HepG2 (cell line): ENCODE results near the gene SNX27. TPM values are rescaled to one million over a fixed set of nuclear protein-coding genes. Genes with fewer than 3 reads are reported as not detected.

ENCODE experiments used
- AGO2 ChIP-seq: fragments of 200-400 bp; formaldehyde crosslinking; optimal IDR thresholded peaks from 2 replicates; pipeline ENCODE3; 2017; ENCODE audit warnings: mild to moderate bottlenecking, low read depth, low read length, moderate library complexity
- JUNB ChIP-seq: sonication (generic); formaldehyde crosslinking; IDR thresholded peaks from 2 replicates; pipeline ENCODE4 v1.8.0; 2022; ENCODE audit warnings: missing genetic modification reagents, mild to moderate bottlenecking, borderline replicate concordance
- KDM3A ChIP-seq: IDR thresholded peaks from 2 replicates; pipeline ENCODE4 v1.6.1; 2018; ENCODE audit warnings: low read depth, missing compliant biosample characterization
- MEF2D ChIP-seq: sonication (generic); formaldehyde crosslinking; IDR thresholded peaks from 2 replicates; pipeline ENCODE4 v1.5.1; 2020; ENCODE audit warnings: mild to moderate bottlenecking, missing genetic modification reagents
- PITX1 ChIP-seq: sonication (generic); formaldehyde crosslinking; IDR thresholded peaks from 2 replicates; pipeline ENCODE4 v1.5.1; 2020; ENCODE audit warnings: mild to moderate bottlenecking, missing genetic modification reagents
- ZFP36 ChIP-seq: fragments of 150-350 bp; IDR thresholded peaks from 2 replicates; pipeline ENCODE4 v1.6.1; 2018; ENCODE audit warnings: borderline replicate concordance, low read length, low read depth; ENCODE audit not compliant: partially characterized antibody
- ZFP41 ChIP-seq: sonication (generic); formaldehyde crosslinking; IDR thresholded peaks from 2 replicates; pipeline ENCODE4 v1.4.0; 2020; ENCODE audit warnings: mild to moderate bottlenecking, missing genetic modification reagents, borderline replicate concordance
- ZNF232 ChIP-seq: sonication (generic); formaldehyde crosslinking; IDR thresholded peaks from 2 replicates; pipeline ENCODE4 v1.4.0; 2020; ENCODE audit warnings: missing genetic modification reagents, borderline replicate concordance
- ZNF235 ChIP-seq: sonication (generic); formaldehyde crosslinking; IDR thresholded peaks from 2 replicates; pipeline ENCODE4 v1.8.1; 2023; ENCODE audit warnings: mild to moderate bottlenecking, missing genetic modification reagents, borderline replicate concordance
- ZNF383 ChIP-seq: sonication (generic); formaldehyde crosslinking; IDR thresholded peaks from 2 replicates; pipeline ENCODE4 v1.4.0; 2020; ENCODE audit warnings: missing genetic modification reagents, mild to moderate bottlenecking, borderline replicate concordance
- ZNF558 ChIP-seq: sonication (generic); formaldehyde crosslinking; IDR thresholded peaks from 2 replicates; pipeline ENCODE4 v1.9.0; 2022; ENCODE audit warnings: mild to moderate bottlenecking, missing genetic modification reagents, borderline replicate concordance
- ZNF569 ChIP-seq: sonication (generic); formaldehyde crosslinking; IDR thresholded peaks from 2 replicates; pipeline ENCODE4 v1.5.0; 2020; ENCODE audit warnings: mild to moderate bottlenecking, missing genetic modification reagents, moderate library complexity, borderline replicate concordance
- ZNF737 ChIP-seq: sonication (generic); formaldehyde crosslinking; IDR thresholded peaks from 2 replicates; pipeline ENCODE4 v1.5.0; 2020; ENCODE audit warnings: missing genetic modification reagents, mild to moderate bottlenecking, borderline replicate concordance
- ZNF775 ChIP-seq: sonication (generic); formaldehyde crosslinking; IDR thresholded peaks from 2 replicates; pipeline ENCODE4 v1.4.0; 2020; ENCODE audit warnings: missing genetic modification reagents, mild to moderate bottlenecking, moderate library complexity, borderline replicate concordance
- ZNF776 ChIP-seq: sonication (generic); formaldehyde crosslinking; IDR thresholded peaks from 2 replicates; pipeline ENCODE4 v1.4.0; 2020; ENCODE audit warnings: mild to moderate bottlenecking, missing genetic modification reagents
- ZNF83 ChIP-seq: sonication (generic); formaldehyde crosslinking; IDR thresholded peaks from 2 replicates; pipeline ENCODE4 v1.4.0; 2020; ENCODE audit warnings: missing genetic modification reagents, mild to moderate bottlenecking, borderline replicate concordance
- polyA plus RNA-seq, 8 experiments: library from polyadenylated mRNA; depleted of rRNA in 3 of 8; stranded (reverse) in 7 of 8; unstranded in 1 of 8; fragments of >200 nt; fragmentation: Illumina TruSeq in 4 of 8; extraction: Trizol in 4 of 8; gene quantifications; 2 replicates each; pipeline versions ENCODE4 v1.2.1 to v1.2.3, GENCODE V29; 2011 to 2016; ENCODE audit warnings: low read depth in 4 of 8, missing spikeins in 1 of 8, mixed read lengths in 1 of 8; ENCODE audit not compliant: insufficient read depth in 1 of 8
- total RNA-seq, 5 experiments: library from RNA; depleted of rRNA; stranded (reverse); fragments of >200 nt; fragmentation: Illumina TruSeq; extraction: Trizol; gene quantifications; 2 replicates each; pipeline ENCODE4 v1.2.3, GENCODE V29; 2016; ENCODE audit warnings: low read depth in 1 of 5
- TF ChIP-seq, protein P1 (sequence below): sonication (generic); formaldehyde crosslinking; IDR thresholded peaks from 2 replicates; pipeline ENCODE4 v1.5.0; 2020; ENCODE audit warnings: mild to moderate bottlenecking, missing genetic modification reagents
- TF ChIP-seq, protein P2 (sequence below): sonication (generic); formaldehyde crosslinking; IDR thresholded peaks from 2 replicates; pipeline ENCODE4 v1.4.0; 2020; ENCODE audit warnings: mild to moderate bottlenecking, missing genetic modification reagents
- TF ChIP-seq, protein P3 (sequence below): IDR thresholded peaks from 2 replicates; pipeline ENCODE4 v1.6.1; 2012; ENCODE audit warnings: inconsistent platforms
- TF ChIP-seq, protein P4 (sequence below): sonication (generic); formaldehyde crosslinking; IDR thresholded peaks from 2 replicates; pipeline ENCODE4 v1.4.0; 2020; ENCODE audit warnings: mild to moderate bottlenecking, missing genetic modification reagents
- TF ChIP-seq, protein P5 (sequence below): IDR thresholded peaks from 2 replicates; pipeline ENCODE4 v1.6.1; 2016
- TF ChIP-seq, protein P6 (sequence below): sonication (generic); formaldehyde crosslinking; IDR thresholded peaks from 2 replicates; pipeline ENCODE4 v1.8.1; 2023; ENCODE audit warnings: mild to moderate bottlenecking, missing genetic modification reagents, borderline replicate concordance
- TF ChIP-seq, protein P7 (sequence below): sonication (generic); formaldehyde crosslinking; IDR thresholded peaks from 2 replicates; pipeline ENCODE4 v1.5.0; 2020; ENCODE audit warnings: mild to moderate bottlenecking, missing genetic modification reagents

The SNX27 gene
- total and polyA plus RNA-seq, 2 of the 13 experiments (the other 11 are each of a cell fraction or from before 2014, with no cell fraction given), result 14.4 to 17.8 TPM

DNA sequence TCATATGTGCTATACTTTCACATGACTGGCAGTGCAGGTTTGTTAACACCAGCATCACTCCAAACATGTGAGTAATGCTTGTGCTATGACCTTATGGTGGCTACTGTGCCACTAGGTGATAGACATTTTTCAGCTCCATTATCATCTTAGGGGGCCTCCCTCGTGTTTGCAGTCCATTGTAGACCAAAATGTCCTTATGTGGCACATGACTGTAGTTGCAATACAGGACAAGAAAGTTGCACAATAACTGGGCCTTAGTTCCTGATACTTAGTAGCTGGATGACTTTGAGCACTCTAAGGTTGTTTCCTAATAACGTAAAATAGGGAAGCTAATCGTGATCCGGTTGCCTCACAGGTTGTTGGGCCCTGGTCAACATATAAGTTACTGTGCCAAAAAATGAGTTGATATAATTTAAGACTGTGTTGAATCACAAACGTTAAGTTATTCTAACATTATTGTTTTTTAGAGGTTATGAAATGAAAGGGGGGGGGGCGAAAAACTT, 511 bp upstream of the SNX27 start (continued):
- TF ChIP-seq ZNF83 (CRISPR knock-in tag) (no peak), ZNF569 (CRISPR knock-in tag) (no peak), AGO2 (no peak), ZFP36 (no peak), ZFP41 (CRISPR knock-in tag) (no peak), ZNF383 (no peak), JUNB (CRISPR knock-in tag) (peak; percentile 25; the same call in 1 of the 2 replicates), ZNF558 (CRISPR knock-in tag) (no peak), KDM3A (CRISPR knock-in tag) (no peak), ZNF776 (CRISPR knock-in tag) (no peak), PITX1 (CRISPR knock-in tag) (no peak), ZNF235 (no peak), ZNF232 (CRISPR knock-in tag) (no peak), ZNF737 (CRISPR knock-in tag) (no peak), ZNF775 (CRISPR knock-in tag) (no peak), MEF2D (CRISPR knock-in tag) (no peak)
- TF ChIP-seq, protein P1, sequence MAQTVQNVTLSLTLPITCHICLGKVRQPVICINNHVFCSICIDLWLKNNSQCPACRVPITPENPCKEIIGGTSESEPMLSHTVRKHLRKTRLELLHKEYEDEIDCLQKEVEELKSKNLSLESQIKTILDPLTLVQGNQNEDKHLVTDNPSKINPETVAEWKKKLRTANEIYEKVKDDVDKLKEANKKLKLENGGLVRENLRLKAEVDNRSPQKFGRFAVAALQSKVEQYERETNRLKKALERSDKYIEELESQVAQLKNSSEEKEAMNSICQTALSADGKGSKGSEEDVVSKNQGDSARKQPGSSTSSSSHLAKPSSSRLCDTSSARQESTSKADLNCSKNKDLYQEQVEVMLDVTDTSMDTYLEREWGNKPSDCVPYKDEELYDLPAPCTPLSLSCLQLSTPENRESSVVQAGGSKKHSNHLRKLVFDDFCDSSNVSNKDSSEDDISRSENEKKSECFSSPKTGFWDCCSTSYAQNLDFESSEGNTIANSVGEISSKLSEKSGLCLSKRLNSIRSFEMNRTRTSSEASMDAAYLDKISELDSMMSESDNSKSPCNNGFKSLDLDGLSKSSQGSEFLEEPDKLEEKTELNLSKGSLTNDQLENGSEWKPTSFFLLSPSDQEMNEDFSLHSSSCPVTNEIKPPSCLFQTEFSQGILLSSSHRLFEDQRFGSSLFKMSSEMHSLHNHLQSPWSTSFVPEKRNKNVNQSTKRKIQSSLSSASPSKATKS, result no peak
- TF ChIP-seq, protein P2, sequence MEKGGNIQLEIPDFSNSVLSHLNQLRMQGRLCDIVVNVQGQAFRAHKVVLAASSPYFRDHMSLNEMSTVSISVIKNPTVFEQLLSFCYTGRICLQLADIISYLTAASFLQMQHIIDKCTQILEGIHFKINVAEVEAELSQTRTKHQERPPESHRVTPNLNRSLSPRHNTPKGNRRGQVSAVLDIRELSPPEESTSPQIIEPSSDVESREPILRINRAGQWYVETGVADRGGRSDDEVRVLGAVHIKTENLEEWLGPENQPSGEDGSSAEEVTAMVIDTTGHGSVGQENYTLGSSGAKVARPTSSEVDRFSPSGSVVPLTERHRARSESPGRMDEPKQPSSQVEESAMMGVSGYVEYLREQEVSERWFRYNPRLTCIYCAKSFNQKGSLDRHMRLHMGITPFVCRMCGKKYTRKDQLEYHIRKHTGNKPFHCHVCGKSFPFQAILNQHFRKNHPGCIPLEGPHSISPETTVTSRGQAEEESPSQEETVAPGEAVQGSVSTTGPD (CRISPR knock-in tag), result no peak
- TF ChIP-seq, protein P3, sequence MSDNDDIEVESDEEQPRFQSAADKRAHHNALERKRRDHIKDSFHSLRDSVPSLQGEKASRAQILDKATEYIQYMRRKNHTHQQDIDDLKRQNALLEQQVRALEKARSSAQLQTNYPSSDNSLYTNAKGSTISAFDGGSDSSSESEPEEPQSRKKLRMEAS, result no peak; the same call in 1 of the 2 replicates
- TF ChIP-seq, protein P4, sequence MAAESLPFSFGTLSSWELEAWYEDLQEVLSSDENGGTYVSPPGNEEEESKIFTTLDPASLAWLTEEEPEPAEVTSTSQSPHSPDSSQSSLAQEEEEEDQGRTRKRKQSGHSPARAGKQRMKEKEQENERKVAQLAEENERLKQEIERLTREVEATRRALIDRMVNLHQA (CRISPR knock-in tag), result no peak
- TF ChIP-seq, protein P5, sequence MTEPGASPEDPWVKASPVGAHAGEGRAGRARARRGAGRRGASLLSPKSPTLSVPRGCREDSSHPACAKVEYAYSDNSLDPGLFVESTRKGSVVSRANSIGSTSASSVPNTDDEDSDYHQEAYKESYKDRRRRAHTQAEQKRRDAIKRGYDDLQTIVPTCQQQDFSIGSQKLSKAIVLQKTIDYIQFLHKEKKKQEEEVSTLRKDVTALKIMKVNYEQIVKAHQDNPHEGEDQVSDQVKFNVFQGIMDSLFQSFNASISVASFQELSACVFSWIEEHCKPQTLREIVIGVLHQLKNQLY, result no peak
- TF ChIP-seq, protein P6, sequence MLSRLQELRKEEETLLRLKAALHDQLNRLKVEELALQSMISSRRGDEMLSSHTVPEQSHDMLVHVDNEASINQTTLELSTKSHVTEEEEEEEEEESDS (CRISPR knock-in tag), result no peak
- TF ChIP-seq, protein P7, sequence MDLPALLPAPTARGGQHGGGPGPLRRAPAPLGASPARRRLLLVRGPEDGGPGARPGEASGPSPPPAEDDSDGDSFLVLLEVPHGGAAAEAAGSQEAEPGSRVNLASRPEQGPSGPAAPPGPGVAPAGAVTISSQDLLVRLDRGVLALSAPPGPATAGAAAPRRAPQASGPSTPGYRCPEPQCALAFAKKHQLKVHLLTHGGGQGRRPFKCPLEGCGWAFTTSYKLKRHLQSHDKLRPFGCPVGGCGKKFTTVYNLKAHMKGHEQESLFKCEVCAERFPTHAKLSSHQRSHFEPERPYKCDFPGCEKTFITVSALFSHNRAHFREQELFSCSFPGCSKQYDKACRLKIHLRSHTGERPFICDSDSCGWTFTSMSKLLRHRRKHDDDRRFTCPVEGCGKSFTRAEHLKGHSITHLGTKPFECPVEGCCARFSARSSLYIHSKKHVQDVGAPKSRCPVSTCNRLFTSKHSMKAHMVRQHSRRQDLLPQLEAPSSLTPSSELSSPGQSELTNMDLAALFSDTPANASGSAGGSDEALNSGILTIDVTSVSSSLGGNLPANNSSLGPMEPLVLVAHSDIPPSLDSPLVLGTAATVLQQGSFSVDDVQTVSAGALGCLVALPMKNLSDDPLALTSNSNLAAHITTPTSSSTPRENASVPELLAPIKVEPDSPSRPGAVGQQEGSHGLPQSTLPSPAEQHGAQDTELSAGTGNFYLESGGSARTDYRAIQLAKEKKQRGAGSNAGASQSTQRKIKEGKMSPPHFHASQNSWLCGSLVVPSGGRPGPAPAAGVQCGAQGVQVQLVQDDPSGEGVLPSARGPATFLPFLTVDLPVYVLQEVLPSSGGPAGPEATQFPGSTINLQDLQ (CRISPR knock-in tag), result no peak
